Bronchial epithelial cell (primary cell): ENCODE data around the gene SEPTIN1. TPM values are rescaled to one million over a fixed set of nuclear protein-coding genes. Genes with fewer than 3 reads are reported as not detected.

ENCODE experiments used
- DNase-seq: peaks from one replicate; pipeline ENCODE4 v3.0.0-alpha.2; 2010; ENCODE audit warnings: low read depth
- FAIRE-seq: peaks from 2 replicates; lab custom pipeline; 2011; peaks lifted over from hg19 to GRCh38; lab: Jason Lieb, UNC
- H3K27me3 ChIP-seq: 2 replicates; pipeline ENCODE4 v1.5.1; 2011; ENCODE audit warnings: low read length; ENCODE audit not compliant: control insufficient read depth, insufficient read depth
- H3K36me3 ChIP-seq: 2 replicates; pipeline ENCODE4 v1.5.1; 2011; ENCODE audit warnings: low read length; ENCODE audit not compliant: control insufficient read depth, insufficient read depth
- H3K4me3 ChIP-seq: 2 replicates; pipeline ENCODE4 v1.5.1; 2011; ENCODE audit warnings: mild to moderate bottlenecking, low read depth, low read length, control low read depth
- total RNA-seq: library from RNA; depleted of rRNA; stranded (reverse); fragments of >200 nt; gene quantifications from 2 replicates; pipeline ENCODE4 v1.2.1, GENCODE V29; 2014
- TF ChIP-seq, protein P1 (sequence below): IDR thresholded peaks from 2 replicates; pipeline ENCODE4 v1.5.1; 2011; ENCODE audit warnings: mild to moderate bottlenecking, moderate library complexity, low read length, control low read depth, inconsistent platforms; ENCODE audit not compliant: insufficient read depth, severe bottlenecking

SEPTIN1 gene
- total RNA-seq, 1 donor from 2014 or later = under 0.01 TPM

DNA sequence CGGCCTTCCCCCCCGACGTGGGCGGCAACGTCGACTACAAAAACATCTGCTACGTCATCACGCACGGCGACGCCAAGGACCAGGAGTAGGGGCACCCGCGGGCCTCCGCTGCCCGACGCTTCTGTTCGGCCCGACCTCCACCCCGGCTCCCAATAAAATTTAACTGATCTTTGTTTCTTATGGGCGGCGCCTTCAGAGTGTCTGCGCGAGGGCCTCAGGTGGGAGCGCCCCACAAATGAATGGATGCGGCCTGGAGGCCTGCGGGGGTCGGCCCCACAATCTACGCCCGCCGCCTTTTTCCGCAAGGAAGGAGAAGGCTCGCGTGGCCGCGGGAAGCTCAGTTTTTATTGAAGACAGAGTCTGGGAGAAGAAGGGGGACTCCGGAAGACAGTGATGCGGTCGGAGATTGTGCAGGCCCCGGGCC lies 4.5 kb downstream of the SEPTIN1 start:
- DNase-seq = peak; percentile 59
- Histone ChIP-seq H3K36me3 (no peaks in the 10 kb centered on the region), H3K27me3 (no peaks in the 10 kb centered on the region), H3K4me3 (peak overlapping the region; percentile 50)
- TF ChIP-seq, protein P1, sequence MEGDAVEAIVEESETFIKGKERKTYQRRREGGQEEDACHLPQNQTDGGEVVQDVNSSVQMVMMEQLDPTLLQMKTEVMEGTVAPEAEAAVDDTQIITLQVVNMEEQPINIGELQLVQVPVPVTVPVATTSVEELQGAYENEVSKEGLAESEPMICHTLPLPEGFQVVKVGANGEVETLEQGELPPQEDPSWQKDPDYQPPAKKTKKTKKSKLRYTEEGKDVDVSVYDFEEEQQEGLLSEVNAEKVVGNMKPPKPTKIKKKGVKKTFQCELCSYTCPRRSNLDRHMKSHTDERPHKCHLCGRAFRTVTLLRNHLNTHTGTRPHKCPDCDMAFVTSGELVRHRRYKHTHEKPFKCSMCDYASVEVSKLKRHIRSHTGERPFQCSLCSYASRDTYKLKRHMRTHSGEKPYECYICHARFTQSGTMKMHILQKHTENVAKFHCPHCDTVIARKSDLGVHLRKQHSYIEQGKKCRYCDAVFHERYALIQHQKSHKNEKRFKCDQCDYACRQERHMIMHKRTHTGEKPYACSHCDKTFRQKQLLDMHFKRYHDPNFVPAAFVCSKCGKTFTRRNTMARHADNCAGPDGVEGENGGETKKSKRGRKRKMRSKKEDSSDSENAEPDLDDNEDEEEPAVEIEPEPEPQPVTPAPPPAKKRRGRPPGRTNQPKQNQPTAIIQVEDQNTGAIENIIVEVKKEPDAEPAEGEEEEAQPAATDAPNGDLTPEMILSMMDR = no peak
- FAIRE-seq = no peak

- Histone ChIP-seq H3K27me3 (no peaks in the 10 kb centered on the region), H3K36me3 (no peaks in the 10 kb centered on the region), H3K4me3 (peak overlapping the region; percentile 50)
- DNase-seq (no peak), FAIRE-seq (no peak)
- TF ChIP-seq, protein P1 = no peak
Observed at GRCh38 chr16:30377050-30377811, 5.1 kb downstream of the SEPTIN1 start.

GRCh38 chr16:30376461-30376902 lies 5.9 kb downstream of the SEPTIN1 start:
- DNase-seq (no peak), FAIRE-seq (no peak)
- H3K36me3 ChIP-seq = no peaks in the 10 kb centered on the region
- TF ChIP-seq, protein P1 = no peak
- H3K4me3 ChIP-seq = no peak overlapping the region
- no peaks in the 10 kb centered on the region for H3K27me3 ChIP-seq

GRCh38 chr16:30375864-30376263 lies 6.5 kb downstream of the SEPTIN1 start:
- DNase-seq = no peak
- no peak for FAIRE-seq
- no peaks in the 10 kb centered on the region for H3K36me3 ChIP-seq
- no peaks in the 10 kb centered on the region for H3K27me3 ChIP-seq
- H3K4me3 ChIP-seq = no peak overlapping the region
- TF ChIP-seq, protein P1 = no peak

- no peak within 1 kb of the TSS for H3K4me3 ChIP-seq
- DNase-seq = no peak
- FAIRE-seq = no peak
- TF ChIP-seq, protein P1 = no peak
- H3K36me3 ChIP-seq = no peaks in the 10 kb centered on the region
- no peaks in the 10 kb centered on the region for H3K27me3 ChIP-seq
Observed at GRCh38 chr16:30374538-30374937, 7.8 kb downstream of the SEPTIN1 start, which contains the start of gene MYL11. Gene MYL11, plus strand, starts transcription at chr16:30374802. Its CDS starts 56 bp downstream, at chr16:30374858.
